ENCODE results near the gene PTCH2.

- TF ChIP-seq BACH2 (CRISPR knock-in tag; IDR thresholded peaks at IDR 0.05; ENCODE audit: borderline replicate concordance) (no peak), PATZ1 (CRISPR knock-in tag; IDR thresholded peaks at IDR 0.05; ENCODE audit: borderline replicate concordance) (no peak)
Observed at GRCh38 chr1:44817771-44818495, 25.1 kb downstream of the PTCH2 start.
